Endodermal cell (in vitro differentiated cells): ENCODE data around the gene NGF. TPM values are rescaled to one million over a fixed set of nuclear protein-coding genes. Genes with fewer than 3 reads are reported as not detected.

Experiments
- DNase-seq: peaks from one replicate; pipeline ENCODE4 v3.0.0-alpha.2; 2017
- H3K27ac ChIP-seq: 2 replicates; pipeline ENCODE4 v1.5.1; 2013; ENCODE audit warnings: mild to moderate bottlenecking, low read depth, low read length, moderate library complexity
- H3K27me3 ChIP-seq: 2 replicates; pipeline ENCODE4 v1.6.1; 2013; ENCODE audit warnings: mild to moderate bottlenecking, low read length, moderate library complexity; ENCODE audit not compliant: insufficient read depth, control insufficient read depth, poor library complexity, severe bottlenecking
- H3K36me3 ChIP-seq: 2 replicates; pipeline ENCODE4 v1.7.0; 2013; ENCODE audit warnings: mild to moderate bottlenecking, low read length, moderate library complexity; ENCODE audit not compliant: control insufficient read depth, insufficient read depth
- H3K4me1 ChIP-seq: one replicate; pipeline ENCODE4 v1.7.0; 2013; ENCODE audit warnings: low read length; ENCODE audit not compliant: control insufficient read depth, insufficient read depth
- H3K4me3 ChIP-seq: 2 replicates; pipeline ENCODE4 v1.5.1; 2013; ENCODE audit warnings: mild to moderate bottlenecking, low read length, moderate library complexity
- H3K9ac ChIP-seq: 2 replicates; pipeline ENCODE4 v1.6.1; 2013; ENCODE audit warnings: mild to moderate bottlenecking, low read length, moderate library complexity; ENCODE audit not compliant: poor library complexity, severe bottlenecking; ENCODE audit errors: extremely low read depth
- H3K9me3 ChIP-seq: 2 replicates; pipeline ENCODE4 v1.6.1; 2013; ENCODE audit warnings: mild to moderate bottlenecking, low read length, moderate library complexity; ENCODE audit not compliant: control insufficient read depth
- H3K27ac Mint-ChIP-seq: 2 replicates; pipeline ENCODE4 v1.8.0; 2020; ENCODE audit warnings: mixed read lengths
- H3K27me3 Mint-ChIP-seq: 2 replicates; pipeline ENCODE4 v1.8.0; 2021; ENCODE audit warnings: mild to moderate bottlenecking, mixed read lengths; ENCODE audit not compliant: insufficient read depth
- H3K36me3 Mint-ChIP-seq: 2 replicates; pipeline ENCODE4 v1.8.0; 2020; ENCODE audit warnings: low read depth, mixed read lengths
- H3K4me1 Mint-ChIP-seq: 2 replicates; pipeline ENCODE4 v1.8.0; 2020; ENCODE audit warnings: mixed read lengths
- H3K4me3 Mint-ChIP-seq: 2 replicates; pipeline ENCODE4 v1.8.0; 2020; ENCODE audit warnings: mild to moderate bottlenecking, moderate library complexity, mixed read lengths
- H3K9me3 Mint-ChIP-seq: 2 replicates; pipeline ENCODE4 v1.8.0; 2020; ENCODE audit warnings: mild to moderate bottlenecking, mixed read lengths
- WGBS, 2 experiments: methylation state at CpG; one replicate each; pipeline versions ENCODE4 v1.1.5 to v1.1.7; 2013; ENCODE audit warnings: missing lambda C conversion rate in 2 of 2, mixed read lengths in 1 of 2; ENCODE audit not compliant: insufficient coverage in 1 of 2, insufficient read length in 1 of 2; 5-methylcytosine and 5-hydroxymethylcytosine counted together
- total RNA-seq, 2 donors: library from RNA; stranded (reverse); fragmentation: NEBNext Ultra II Directional in 1 of 2; extraction: Animal tissue kit (Norgen Biotek cat#: 25700) in 1 of 2; gene quantifications; 2 replicates in 1 of 2; 3 replicates in 1 of 2; pipeline ENCODE4 v1.2.1, GENCODE V29; 2021
- TF ChIP-seq, protein P1 (sequence below): fragments of 200-600 bp; sonication (generic); conservative IDR thresholded peaks from 2 replicates; pipeline ENCODE4 v1.5.0; 2021; ENCODE audit warnings: antibody characterized with exemption, mild to moderate bottlenecking

NGF gene
- total RNA-seq, 2 donors from 2014 or later: 0.26 TPM; not detected in 1

DNA sequence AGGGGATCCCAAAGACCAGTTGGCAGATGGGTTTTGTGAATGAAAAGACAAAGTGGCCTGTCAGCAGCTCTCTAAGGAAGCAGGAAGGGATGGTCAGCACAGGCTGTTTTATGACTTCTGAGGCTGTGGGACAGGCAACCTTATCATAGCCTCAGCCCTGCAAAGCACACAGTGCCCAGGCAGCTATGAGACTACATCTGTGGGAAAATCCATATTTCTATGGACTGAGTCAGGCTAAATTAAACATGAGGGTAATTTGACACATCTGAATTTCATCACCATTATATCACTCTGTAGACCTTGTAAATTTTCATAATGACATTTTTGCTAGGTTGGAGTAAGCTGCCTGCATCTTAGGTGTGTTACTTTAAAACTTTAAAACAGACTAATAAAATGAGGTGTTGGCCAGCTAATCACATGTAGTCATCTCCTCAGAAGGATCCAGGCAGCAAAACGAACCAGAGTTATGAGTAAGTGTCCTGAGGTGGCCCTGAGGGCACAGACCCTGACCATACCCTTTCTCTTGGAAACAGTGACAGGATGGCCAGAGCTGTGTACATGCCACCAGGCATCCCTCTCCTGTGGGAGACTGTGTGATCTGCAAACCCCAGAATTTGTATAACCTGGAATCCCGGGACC lies 14.6 kb downstream of the NGF start:
- H3K27me3 ChIP-seq: no peaks in the 10 kb centered on the region
- Mint-ChIP-seq H3K4me3 (no peak overlapping the region), H3K4me1 (peaks cover 13% of the 10 kb centered on the region), H3K9me3 (no peaks in the 10 kb centered on the region), H3K27me3 (peaks cover 5% of the 10 kb centered on the region), H3K36me3 (no peaks in the 10 kb centered on the region), H3K27ac (no peak overlapping the region)
- no peak overlapping the region for H3K9ac ChIP-seq
- no peak for DNase-seq
- no peaks in the 10 kb centered on the region for H3K36me3 ChIP-seq
- TF ChIP-seq, protein P1, sequence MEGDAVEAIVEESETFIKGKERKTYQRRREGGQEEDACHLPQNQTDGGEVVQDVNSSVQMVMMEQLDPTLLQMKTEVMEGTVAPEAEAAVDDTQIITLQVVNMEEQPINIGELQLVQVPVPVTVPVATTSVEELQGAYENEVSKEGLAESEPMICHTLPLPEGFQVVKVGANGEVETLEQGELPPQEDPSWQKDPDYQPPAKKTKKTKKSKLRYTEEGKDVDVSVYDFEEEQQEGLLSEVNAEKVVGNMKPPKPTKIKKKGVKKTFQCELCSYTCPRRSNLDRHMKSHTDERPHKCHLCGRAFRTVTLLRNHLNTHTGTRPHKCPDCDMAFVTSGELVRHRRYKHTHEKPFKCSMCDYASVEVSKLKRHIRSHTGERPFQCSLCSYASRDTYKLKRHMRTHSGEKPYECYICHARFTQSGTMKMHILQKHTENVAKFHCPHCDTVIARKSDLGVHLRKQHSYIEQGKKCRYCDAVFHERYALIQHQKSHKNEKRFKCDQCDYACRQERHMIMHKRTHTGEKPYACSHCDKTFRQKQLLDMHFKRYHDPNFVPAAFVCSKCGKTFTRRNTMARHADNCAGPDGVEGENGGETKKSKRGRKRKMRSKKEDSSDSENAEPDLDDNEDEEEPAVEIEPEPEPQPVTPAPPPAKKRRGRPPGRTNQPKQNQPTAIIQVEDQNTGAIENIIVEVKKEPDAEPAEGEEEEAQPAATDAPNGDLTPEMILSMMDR: no peak
- no peak overlapping the region for H3K4me3 ChIP-seq
- H3K4me1 ChIP-seq: no peaks in the 10 kb centered on the region
- no peaks in the 10 kb centered on the region for H3K9me3 ChIP-seq
- H3K27ac ChIP-seq: no peak overlapping the region
- WGBS, 2 experiments: 86 to 94% methylated on average over 2 of the region's 2 CpGs

DNA sequence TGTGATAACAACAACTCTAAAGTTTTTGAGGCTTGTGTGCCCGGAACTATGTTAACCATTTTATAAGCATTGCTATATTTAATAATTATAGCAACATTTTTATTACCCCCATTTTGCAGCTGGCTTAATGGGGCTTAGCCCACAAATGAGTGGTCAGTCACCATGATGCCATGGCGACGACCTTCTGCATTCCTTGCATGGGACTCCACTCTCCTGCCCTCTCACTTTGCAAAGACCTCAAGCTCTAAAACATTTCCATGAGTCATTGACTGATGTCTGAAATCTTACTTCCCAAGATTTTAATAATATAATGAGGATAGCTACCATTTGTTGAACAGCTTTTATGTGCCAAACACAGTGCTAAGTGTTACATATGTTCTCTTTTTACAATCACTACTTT lies 15.4 kb downstream of the NGF start:
- H3K4me1 Mint-ChIP-seq: peaks cover 9% of the 10 kb centered on the region
- no peak overlapping the region for H3K27ac ChIP-seq
- no peaks in the 10 kb centered on the region for H3K9me3 ChIP-seq
- no peak overlapping the region for H3K4me3 Mint-ChIP-seq
- H3K4me1 ChIP-seq: no peaks in the 10 kb centered on the region
- H3K9me3 Mint-ChIP-seq: no peaks in the 10 kb centered on the region
- H3K4me3 ChIP-seq: no peak overlapping the region
- H3K27me3 Mint-ChIP-seq: peaks cover 5% of the 10 kb centered on the region
- H3K36me3 ChIP-seq: no peaks in the 10 kb centered on the region
- WGBS, 2 experiments: 90% methylated on average over 2 of the region's 3 CpGs; no CpG with 5 or more reads in 1 of the 2 experiments
- H3K9ac ChIP-seq: no peak overlapping the region
- H3K27ac Mint-ChIP-seq: no peak overlapping the region
- H3K27me3 ChIP-seq: no peaks in the 10 kb centered on the region
- no peaks in the 10 kb centered on the region for H3K36me3 Mint-ChIP-seq
- DNase-seq: no peak
- TF ChIP-seq, protein P1: no peak

DNA sequence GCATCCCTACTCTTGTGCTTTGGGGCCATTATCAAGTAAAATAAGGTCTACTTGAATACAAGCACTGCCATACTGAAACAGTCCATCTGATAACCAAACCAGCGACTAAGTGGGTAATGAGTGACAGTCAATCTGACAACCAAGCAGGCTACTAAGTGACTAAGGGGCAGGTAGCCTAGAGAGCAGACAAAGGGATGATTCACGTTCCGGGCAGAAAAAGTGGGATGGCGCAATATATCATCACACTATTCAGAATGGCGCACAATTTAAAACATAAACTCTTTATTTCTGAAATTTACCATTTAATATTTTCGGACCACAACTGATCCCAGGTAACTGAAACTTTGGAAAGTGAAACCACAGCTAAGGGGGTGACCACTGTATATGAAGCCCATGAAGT lies 17.7 kb downstream of the NGF start:
- DNase-seq: no peak
- no peak overlapping the region for H3K27ac Mint-ChIP-seq
- H3K36me3 Mint-ChIP-seq: no peaks in the 10 kb centered on the region
- H3K4me1 Mint-ChIP-seq: peaks cover 11% of the 10 kb centered on the region
- peaks cover 3% of the 10 kb centered on the region for H3K4me1 ChIP-seq
- no peaks in the 10 kb centered on the region for H3K27me3 ChIP-seq
- no peak overlapping the region for H3K4me3 Mint-ChIP-seq
- TF ChIP-seq, protein P1: no peak
- no peaks in the 10 kb centered on the region for H3K9me3 Mint-ChIP-seq
- 94% methylated on average over 3 to 6 of the region's 6 CpGs for WGBS, 2 experiments
- no peaks in the 10 kb centered on the region for H3K9me3 ChIP-seq
- H3K27me3 Mint-ChIP-seq: peaks cover 5% of the 10 kb centered on the region
- H3K4me3 ChIP-seq: no peak overlapping the region
- H3K36me3 ChIP-seq: no peaks in the 10 kb centered on the region
- no peak overlapping the region for H3K27ac ChIP-seq
- no peak overlapping the region for H3K9ac ChIP-seq
